ENCODE measurements around the gene LRRC40. TPM values are rescaled to one million over a fixed set of nuclear protein-coding genes. Genes with fewer than 3 reads are reported as not detected.
"Not testable (repeated sequence)": the region's sequence is repeated elsewhere in the genome, so short reads cannot be mapped to it uniquely, and the experiment has no call there.

The LRRC40 gene
- total and polyA plus RNA-seq, 2 experiments from 2014 or later = 19.4 to 21.0 TPM

GRCh38 chr1:70210820-70211219 lies 5.4 kb upstream of the LRRC40 start:
- H3K9me3 ChIP-seq (ENCODE audit: low read depth) = no peaks in the 10 kb centered on the region
- H3K4me3 ChIP-seq = no peak overlapping the region
- no peak overlapping the region for H3K27ac ChIP-seq
- peaks cover 5% of the 10 kb centered on the region for H3K36me3 ChIP-seq
- DNase-seq (ENCODE audit: low read depth in 1 of 2, low spot score in 1 of 2) = no peak
- no peak for TF ChIP-seq CTCF (IDR thresholded peaks at IDR 0.05; ENCODE audit: low read depth, low read length)
- H3K4me1 ChIP-seq (ENCODE audit: low read depth) = peaks cover 3% of the 10 kb centered on the region
- no peaks in the 10 kb centered on the region for H3K27me3 ChIP-seq

- peaks cover 10% of the 10 kb centered on the region for H3K4me1 ChIP-seq (ENCODE audit: low read depth)
- no peaks in the 10 kb centered on the region for H3K27me3 ChIP-seq
- H3K4me3 ChIP-seq = no peak overlapping the region
- no peak for TF ChIP-seq CTCF (IDR thresholded peaks at IDR 0.05; ENCODE audit: low read depth, low read length)
- peaks cover 3% of the 10 kb centered on the region for H3K36me3 ChIP-seq
- H3K27ac ChIP-seq = no peak overlapping the region
- no peaks in the 10 kb centered on the region for H3K9me3 ChIP-seq (ENCODE audit: low read depth)
- DNase-seq (ENCODE audit: low read depth in 1 of 2, low spot score in 1 of 2) = no peak
These were observed 2.9 kb upstream of the LRRC40 start for GRCh38 chr1:70208292-70208691.

- Histone ChIP-seq H3K4me3 (no peak overlapping the region), H3K27ac (no peak overlapping the region), H3K9me3 (ENCODE audit: low read depth) (no peaks in the 10 kb centered on the region), H3K4me1 (ENCODE audit: low read depth) (peaks cover 10% of the 10 kb centered on the region), H3K27me3 (no peaks in the 10 kb centered on the region), H3K36me3 (peaks cover 2% of the 10 kb centered on the region)
- DNase-seq (ENCODE audit: low read depth in 1 of 2, low spot score in 1 of 2) = no peak
- TF ChIP-seq CTCF (IDR thresholded peaks at IDR 0.05; ENCODE audit: low read depth, low read length) = no peak
These were observed 2.1 kb upstream of the LRRC40 start for GRCh38 chr1:70207492-70207891.

GRCh38 chr1:70206833-70207232 lies 1.5 kb upstream of the LRRC40 start:
- H3K27me3 ChIP-seq; DNase-seq (ENCODE audit: low read depth in 1 of 2, low spot score in 1 of 2); H3K4me1 ChIP-seq (ENCODE audit: low read depth); H3K9me3 ChIP-seq (ENCODE audit: low read depth); H3K36me3 ChIP-seq: not testable (repeated sequence)
- H3K4me3 ChIP-seq = peak overlapping the region; percentile 62
- H3K27ac ChIP-seq = peak overlapping the region; percentile 98

- Histone ChIP-seq H3K27me3 (no peaks in the 10 kb centered on the region), H3K27ac (peak overlapping the region; percentile 98), H3K4me1 (ENCODE audit: low read depth) (peaks cover 10% of the 10 kb centered on the region), H3K4me3 (peak overlapping the region; percentile 62), H3K36me3 (no peaks in the 10 kb centered on the region), H3K9me3 (ENCODE audit: low read depth) (no peaks in the 10 kb centered on the region)
- no peak for TF ChIP-seq CTCF (IDR thresholded peaks at IDR 0.05; ENCODE audit: low read depth, low read length)
- DNase-seq (ENCODE audit: low read depth in 1 of 2, low spot score in 1 of 2) = no peak
These were observed 327 bp downstream of the LRRC40 start for GRCh38 chr1:70205071-70205433.

GRCh38 chr1:70204600-70204999 lies 779 bp downstream of the LRRC40 start:
- H3K4me3 ChIP-seq = peak overlapping the region; percentile 62
- H3K27ac ChIP-seq = peak overlapping the region; percentile 98
- no peaks in the 10 kb centered on the region for H3K36me3 ChIP-seq
- no peak for TF ChIP-seq CTCF (IDR thresholded peaks at IDR 0.05; ENCODE audit: low read depth, low read length)
- peaks cover 10% of the 10 kb centered on the region for H3K4me1 ChIP-seq (ENCODE audit: low read depth)
- no peak for DNase-seq (ENCODE audit: low read depth in 1 of 2, low spot score in 1 of 2)
- H3K9me3 ChIP-seq (ENCODE audit: low read depth) = no peaks in the 10 kb centered on the region
- no peaks in the 10 kb centered on the region for H3K27me3 ChIP-seq
